GM12878 (cell line): ENCODE data around the gene NTMT2. TPM values are rescaled to one million over a fixed set of nuclear protein-coding genes. Genes with fewer than 3 reads are reported as not detected.

Experiments
- ATAC-seq: fragments of 200-7000 bp; cut with Tn5 transposase; 3 replicates; pipeline ENCODE4 v1.9.1; 2020; ENCODE audit warnings: mild to moderate bottlenecking, moderate library complexity
- BruUV-seq: library from RNA; stranded (reverse); fragments of 400-500 nt; replicated peaks from 2 replicates; lab custom pipeline; 2021; lab: Mats Ljungman, UMichigan
- CTCF ChIA-PET: fragments of 300-600 bp; sonication (Branson Sonifier 250); formaldehyde crosslinking; extraction: SDS; loops from one replicate; lab custom pipeline; 2021; ENCODE audit warnings: inconsistent platforms; lab: Yijun Ruan, JAX
- POLR2A ChIA-PET: fragments of 350-600 bp; formaldehyde crosslinking; extraction: SDS; loops from one replicate; lab custom pipeline; 2021; ENCODE audit warnings: inconsistent platforms; lab: Charles Lee
- RAD21 ChIA-PET: fragments of 300-600 bp; sonication (Branson Sonifier 250); formaldehyde crosslinking; loops from one replicate; lab custom pipeline; 2023; ENCODE audit warnings: antibody characterized with exemption; ENCODE audit not compliant: unreplicated experiment; lab: Charles Lee
- SMC1A ChIA-PET: fragments of 300-600 bp; sonication (Branson Sonifier 250); formaldehyde crosslinking; loops from one replicate; lab custom pipeline; 2023; ENCODE audit not compliant: unreplicated experiment, uncharacterized antibody; lab: Charles Lee
- DNase-seq: peaks from one replicate; pipeline ENCODE4 v3.0.0-alpha.2; 2011; ENCODE audit warnings: low read depth, low spot score
- FAIRE-seq: peaks from 3 replicates; lab custom pipeline; 2011; peaks lifted over from hg19 to GRCh38; lab: Jason Lieb, UNC
- H2AFZ ChIP-seq: 2 replicates; pipeline ENCODE4 v1.6.0; 2011; ENCODE audit warnings: low read depth, low read length, control low read depth; ENCODE audit not compliant: control insufficient read depth
- H3K27ac ChIP-seq: 2 replicates; pipeline ENCODE4 v1.5.1; 2011; ENCODE audit warnings: control low read depth; ENCODE audit not compliant: control insufficient read depth, insufficient read depth
- H3K27me3 ChIP-seq, 2 experiments: replicated peaks in 1 of 2; 2 replicates each; pipeline versions ENCODE4 v1.6.0 to v1.6.1; 2011; ENCODE audit warnings: low read length in 1 of 2; ENCODE audit not compliant: control insufficient read depth in 2 of 2, insufficient read depth in 2 of 2
- H3K36me3 ChIP-seq, 2 experiments: 2 replicates each; pipeline ENCODE4 v1.5.1; 2011; ENCODE audit warnings: low read length in 1 of 2; ENCODE audit not compliant: control insufficient read depth in 2 of 2, insufficient read depth in 2 of 2
- H3K4me1 ChIP-seq: 2 replicates; pipeline ENCODE4 v1.6.1; 2011; ENCODE audit warnings: mild to moderate bottlenecking, low read length, moderate library complexity, mixed read lengths; ENCODE audit not compliant: control insufficient read depth, insufficient read depth
- H3K4me2 ChIP-seq: 2 replicates; pipeline ENCODE4 v1.6.0; 2011; ENCODE audit warnings: control low read depth; ENCODE audit not compliant: control insufficient read depth, insufficient read depth
- H3K4me3 ChIP-seq: fragments of 200-600 bp; sonication (generic); 2 replicates; pipeline ENCODE4 v1.5.1; 2016
- H3K79me2 ChIP-seq: 2 replicates; pipeline ENCODE4 v1.6.0; 2011; ENCODE audit warnings: low read length; ENCODE audit not compliant: control insufficient read depth, insufficient read depth
- H3K9ac ChIP-seq: 2 replicates; pipeline ENCODE4 v1.8.0; 2011; ENCODE audit warnings: low read length, control low read depth, mixed read lengths; ENCODE audit not compliant: control insufficient read depth, insufficient read depth
- H3K9me3 ChIP-seq: replicated peaks from 3 replicates; pipeline ENCODE4 v1.5.1; 2011; ENCODE audit warnings: mild to moderate bottlenecking, low read length; ENCODE audit not compliant: control insufficient read depth, insufficient read depth
- H4K20me1 ChIP-seq: 2 replicates; pipeline ENCODE4 v1.6.0; 2011; ENCODE audit not compliant: control insufficient read depth, insufficient read depth
- ASH2L ChIP-seq: fragments of 300-600, 200-600 bp; sonication (generic); IDR thresholded peaks from 2 replicates; pipeline ENCODE4 v1.6.1; 2017; ENCODE audit warnings: low read depth, mild to moderate bottlenecking, borderline replicate concordance
- BHLHE40 ChIP-seq, 2 experiments: fragments of 450-650 bp in 1 of 2; IDR thresholded peaks; 2 replicates each; pipeline ENCODE4 v1.6.1; 2011 to 2017; ENCODE audit warnings: low read depth in 2 of 2, borderline replicate concordance in 1 of 2, improper control_type of control experiment in 1 of 2, low read length in 1 of 2, mild to moderate bottlenecking in 1 of 2
- CBX5 ChIP-seq: sonication (generic); IDR thresholded peaks from 2 replicates; pipeline ENCODE4 v1.6.1; 2016; ENCODE audit warnings: low read depth, moderate library complexity, mild to moderate bottlenecking, inconsistent platforms
- FOXM1 ChIP-seq: IDR thresholded peaks from 2 replicates; pipeline ENCODE4 v1.6.1; 2012; ENCODE audit warnings: low read depth, mild to moderate bottlenecking, inconsistent platforms, low read length, moderate library complexity
- GABPA ChIP-seq: IDR thresholded peaks from 2 replicates; pipeline ENCODE4 v1.6.1; 2014; ENCODE audit warnings: antibody characterized with exemption, low read depth, mild to moderate bottlenecking, inconsistent platforms
- HDAC2 ChIP-seq: fragments of 200-600 bp; sonication (generic); IDR thresholded peaks from 2 replicates; pipeline ENCODE4 v1.6.1; 2017
- MYB ChIP-seq: fragments of 150-350 bp; IDR thresholded peaks from 2 replicates; pipeline ENCODE4 v1.6.1; 2014; ENCODE audit warnings: mild to moderate bottlenecking, low read depth, low read length, borderline replicate concordance
- NR2F1 ChIP-seq: fragments of 450-650 bp; conservative IDR thresholded peaks from 2 replicates; pipeline ENCODE4 v1.6.1; 2017; ENCODE audit warnings: mild to moderate bottlenecking
- NRF1 ChIP-seq: conservative IDR thresholded peaks from 2 replicates; pipeline ENCODE4 v1.6.1; 2011; ENCODE audit warnings: mild to moderate bottlenecking, low read depth, low read length, improper control_type of control experiment
- POU2F2 ChIP-seq: IDR thresholded peaks from 3 replicates; pipeline ENCODE4 v1.6.1; 2011; ENCODE audit warnings: low read depth, mild to moderate bottlenecking, low read length, borderline replicate concordance
- SMC3 ChIP-seq: IDR thresholded peaks from 2 replicates; pipeline ENCODE4 v1.6.1; 2011; ENCODE audit warnings: low read length, improper control_type of control experiment, borderline replicate concordance
- TARDBP ChIP-seq: IDR thresholded peaks from 2 replicates; pipeline ENCODE4 v1.6.1; 2016; ENCODE audit warnings: borderline replicate concordance
- TCF12 ChIP-seq: IDR thresholded peaks from 2 replicates; pipeline ENCODE4 v1.6.1; 2011; ENCODE audit warnings: low read depth, mild to moderate bottlenecking, low read length
- WRNIP1 ChIP-seq: IDR thresholded peaks from 2 replicates; pipeline ENCODE4 v1.6.1; 2011; ENCODE audit warnings: low read depth, low read length, improper control_type of control experiment, borderline replicate concordance
- WGBS: methylation state at CpG from one replicate; pipeline ENCODE4 v1.1.6; 2016; ENCODE audit warnings: low lambda C conversion rate; ENCODE audit not compliant: insufficient replicate concordance, insufficient coverage; ENCODE audit errors: missing lambda C conversion rate; 5-methylcytosine and 5-hydroxymethylcytosine counted together
- in situ Hi-C: fragments of 300-500 bp; cut with MboI; formaldehyde crosslinking; loops from 9 replicates; pipeline ENCODE4 v1.14.3; 2018; ENCODE audit warnings: mixed read lengths
- intact Hi-C: fragments of 100-400 bp; cut with micrococcal nuclease; formaldehyde crosslinking; loops from one replicate; pipeline ENCODE4 v1.14.2; 2022; ENCODE audit not compliant: unreplicated experiment
- polyA plus RNA-seq, 11 experiments: library from polyadenylated mRNA; depleted of rRNA in 4 of 11; unstranded in 6 of 11; stranded (reverse) in 5 of 11; fragments of >200 nt; fragmentation: Nextera tagmentation in 4 of 11; fragmentation: Illumina TruSeq in 1 of 11; extraction: Ambion mirVana in 4 of 11; extraction: Trizol in 1 of 11; gene quantifications; 1 replicate in 1 of 11; 2 replicates in 10 of 11; pipeline versions ENCODE4 v1.2.1 to v1.2.3, GENCODE V29; 2011 to 2016; ENCODE audit warnings: inconsistent platforms in 2 of 11, missing spikeins in 2 of 11, low read depth in 1 of 11
- total RNA-seq, 4 experiments: library from RNA; depleted of rRNA in 3 of 4; stranded (reverse); fragments of >200 nt in 3 of 4; fragmentation: Illumina TruSeq in 1 of 4; extraction: Trizol in 1 of 4; gene quantifications; 2 replicates each; pipeline versions ENCODE4 v1.2.1 to v1.2.3, GENCODE V29; 2013 to 2021
- TF ChIP-seq, protein P1 (sequence below): fragments of 450-650 bp; formaldehyde crosslinking; IDR thresholded peaks from 2 replicates; pipeline ENCODE4 v1.4.0; 2022; ENCODE audit warnings: mild to moderate bottlenecking, moderate library complexity
- TF ChIP-seq, protein P2 (sequence below): IDR thresholded peaks from 2 replicates; pipeline ENCODE4 v1.6.1; 2012; ENCODE audit warnings: low read depth, low read length, improper control_type of control experiment
- TF ChIP-seq, protein P3 (sequence below): fragments of 450-650 bp; IDR thresholded peaks from 2 replicates; pipeline ENCODE4 v1.6.1; 2018; ENCODE audit warnings: borderline replicate concordance, mild to moderate bottlenecking; ENCODE audit not compliant: partially characterized antibody

NTMT2 gene
- total and polyA plus RNA-seq, 10 of the 15 experiments (the other 5 are each of a cell fraction or from before 2014, with no cell fraction given) = not detected

DNA sequence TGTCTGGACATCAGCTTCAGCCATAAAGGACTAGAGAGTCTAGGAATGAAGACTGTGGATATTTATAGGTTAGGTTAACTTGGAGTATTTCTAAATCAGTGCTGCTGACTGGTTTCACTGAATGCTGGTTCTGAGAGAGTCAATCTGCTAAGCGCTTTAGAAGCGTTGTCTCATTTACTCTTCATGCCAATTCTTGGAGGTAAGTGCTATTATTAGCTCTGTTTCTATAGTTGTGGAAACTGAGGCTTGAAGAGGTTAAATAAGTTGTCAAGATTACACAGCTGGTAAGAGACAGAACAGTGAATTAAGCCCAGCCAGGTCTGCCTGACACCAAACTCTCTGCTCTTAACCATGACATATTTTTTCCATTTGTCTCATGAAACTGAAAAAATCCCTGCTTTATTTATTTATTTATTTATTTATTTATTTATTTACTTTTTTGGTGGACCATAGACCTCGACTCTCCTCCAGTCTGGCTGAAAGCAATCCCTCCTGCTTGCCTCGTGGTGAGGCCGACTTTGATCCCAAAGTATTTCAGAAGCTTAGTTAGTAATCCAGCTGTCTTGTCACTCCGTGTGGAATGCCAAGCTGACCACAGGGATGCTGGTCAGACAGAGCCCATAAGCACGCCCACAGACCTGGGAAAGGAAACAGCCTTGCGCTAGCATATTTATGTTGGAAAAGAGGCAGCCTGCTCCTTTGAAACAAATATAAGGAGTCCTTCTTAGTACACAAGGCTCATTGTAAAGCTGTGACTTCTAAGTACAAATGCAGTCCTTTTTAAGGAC, 16.9 kb downstream of the NTMT2 start:
- FAIRE-seq = no peak
- no peak for TF ChIP-seq TARDBP
- TF ChIP-seq, protein P1, sequence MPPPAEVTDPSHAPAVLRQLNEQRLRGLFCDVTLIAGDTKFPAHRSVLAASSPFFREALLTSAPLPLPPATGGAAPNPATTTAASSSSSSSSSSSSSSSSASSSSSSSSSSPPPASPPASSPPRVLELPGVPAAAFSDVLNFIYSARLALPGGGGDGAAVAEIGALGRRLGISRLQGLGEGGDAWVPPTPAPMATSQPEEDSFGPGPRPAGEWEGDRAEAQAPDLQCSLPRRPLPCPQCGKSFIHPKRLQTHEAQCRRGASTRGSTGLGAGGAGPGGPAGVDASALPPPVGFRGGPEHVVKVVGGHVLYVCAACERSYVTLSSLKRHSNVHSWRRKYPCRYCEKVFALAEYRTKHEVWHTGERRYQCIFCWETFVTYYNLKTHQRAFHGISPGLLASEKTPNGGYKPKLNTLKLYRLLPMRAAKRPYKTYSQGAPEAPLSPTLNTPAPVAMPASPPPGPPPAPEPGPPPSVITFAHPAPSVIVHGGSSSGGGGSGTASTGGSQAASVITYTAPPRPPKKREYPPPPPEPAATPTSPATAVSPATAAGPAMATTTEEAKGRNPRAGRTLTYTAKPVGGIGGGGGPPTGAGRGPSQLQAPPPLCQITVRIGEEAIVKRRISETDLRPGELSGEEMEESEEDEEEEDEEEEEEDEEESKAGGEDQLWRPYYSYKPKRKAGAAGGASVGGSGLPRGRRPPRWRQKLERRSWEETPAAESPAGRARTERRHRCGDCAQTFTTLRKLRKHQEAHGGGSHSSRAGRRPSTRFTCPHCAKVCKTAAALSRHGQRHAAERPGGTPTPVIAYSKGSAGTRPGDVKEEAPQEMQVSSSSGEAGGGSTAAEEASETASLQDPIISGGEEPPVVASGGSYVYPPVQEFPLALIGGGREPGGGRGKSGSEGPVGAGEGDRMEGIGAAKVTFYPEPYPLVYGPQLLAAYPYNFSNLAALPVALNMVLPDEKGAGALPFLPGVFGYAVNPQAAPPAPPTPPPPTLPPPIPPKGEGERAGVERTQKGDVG = no peak
- no peak for TF ChIP-seq POU2F2
- no peak for TF ChIP-seq SMC3
- TF ChIP-seq CBX5 = no peak
- TF ChIP-seq NR2F1 = no peak
- TF ChIP-seq WRNIP1 = no peak
- no peak for TF ChIP-seq FOXM1
- no peak for TF ChIP-seq ASH2L
- no peak for TF ChIP-seq TCF12
- TF ChIP-seq GABPA = no peak
- TF ChIP-seq, protein P2, sequence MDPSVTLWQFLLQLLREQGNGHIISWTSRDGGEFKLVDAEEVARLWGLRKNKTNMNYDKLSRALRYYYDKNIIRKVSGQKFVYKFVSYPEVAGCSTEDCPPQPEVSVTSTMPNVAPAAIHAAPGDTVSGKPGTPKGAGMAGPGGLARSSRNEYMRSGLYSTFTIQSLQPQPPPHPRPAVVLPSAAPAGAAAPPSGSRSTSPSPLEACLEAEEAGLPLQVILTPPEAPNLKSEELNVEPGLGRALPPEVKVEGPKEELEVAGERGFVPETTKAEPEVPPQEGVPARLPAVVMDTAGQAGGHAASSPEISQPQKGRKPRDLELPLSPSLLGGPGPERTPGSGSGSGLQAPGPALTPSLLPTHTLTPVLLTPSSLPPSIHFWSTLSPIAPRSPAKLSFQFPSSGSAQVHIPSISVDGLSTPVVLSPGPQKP = no peak
- TF ChIP-seq BHLHE40 (IDR thresholded peaks at IDR 0.05; ENCODE audit: borderline replicate concordance in 1 of 2, low read depth in 2 of 2, low read length in 1 of 2) = no peak
- no peak for TF ChIP-seq HDAC2
- no peak for TF ChIP-seq MYB
- TF ChIP-seq NRF1 = no peak
- TF ChIP-seq, protein P3, sequence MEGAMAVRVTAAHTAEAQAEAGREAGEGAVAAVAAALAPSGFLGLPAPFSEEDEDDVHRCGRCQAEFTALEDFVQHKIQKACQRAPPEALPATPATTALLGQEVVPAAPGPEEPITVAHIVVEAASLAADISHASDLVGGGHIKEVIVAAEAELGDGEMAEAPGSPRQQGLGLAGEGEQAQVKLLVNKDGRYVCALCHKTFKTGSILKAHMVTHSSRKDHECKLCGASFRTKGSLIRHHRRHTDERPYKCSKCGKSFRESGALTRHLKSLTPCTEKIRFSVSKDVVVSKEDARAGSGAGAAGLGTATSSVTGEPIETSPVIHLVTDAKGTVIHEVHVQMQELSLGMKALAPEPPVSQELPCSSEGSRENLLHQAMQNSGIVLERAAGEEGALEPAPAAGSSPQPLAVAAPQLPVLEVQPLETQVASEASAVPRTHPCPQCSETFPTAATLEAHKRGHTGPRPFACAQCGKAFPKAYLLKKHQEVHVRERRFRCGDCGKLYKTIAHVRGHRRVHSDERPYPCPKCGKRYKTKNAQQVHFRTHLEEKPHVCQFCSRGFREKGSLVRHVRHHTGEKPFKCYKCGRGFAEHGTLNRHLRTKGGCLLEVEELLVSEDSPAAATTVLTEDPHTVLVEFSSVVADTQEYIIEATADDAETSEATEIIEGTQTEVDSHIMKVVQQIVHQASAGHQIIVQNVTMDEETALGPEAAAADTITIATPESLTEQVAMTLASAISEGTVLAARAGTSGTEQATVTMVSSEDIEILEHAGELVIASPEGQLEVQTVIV = no peak

More for the DNA sequence above, 16.9 kb downstream of the NTMT2 start:
- ChIA-PET POLR2A (interaction anchor here (0.5 to 1.0 kb wide), 2 partner anchors 10 to 172 kb away, joined by 3 read pairs; no protein-coding TSS in a partner anchor), CTCF (interaction anchor here (0.7 to 1.8 kb wide), 2 partner anchors 63 to 169 kb away, joined by 3 to 4 read pairs; no protein-coding TSS in a partner anchor), RAD21 (no interaction called here), SMC1A (interaction anchor here (0.9 to 1.8 kb wide), 4 partner anchors 14 to 35 kb away, joined by 3 to 4 read pairs (median 4); no protein-coding TSS in a partner anchor)
- in situ Hi-C loops (no loop called here), intact Hi-C loops (no loop called here)
- DNase-seq (no peak), ATAC-seq (no peak)
- Histone ChIP-seq H3K9ac (no peak overlapping the region), H3K27ac (no peak overlapping the region), H3K4me3 (no peak overlapping the region), H2AFZ (no peak overlapping the region), H3K9me3 (no peaks in the 10 kb centered on the region), H3K27me3 (no peaks in the 10 kb centered on the region), H3K79me2 (no peaks in the 10 kb centered on the region), H3K36me3 (no peaks in the 10 kb centered on the region), H3K4me1 (no peaks in the 10 kb centered on the region), H3K4me2 (no peak overlapping the region), H4K20me1 (no peaks in the 10 kb centered on the region)
- no TSS peak for BruUV-seq
- WGBS = 47% methylated on average over 8 of the region's 8 CpGs
